ENCODE measurements around the gene MAP3K19. TPM values are rescaled to one million over a fixed set of nuclear protein-coding genes. Genes with fewer than 3 reads are reported as not detected.

The MAP3K19 gene
- total and polyA plus RNA-seq, 2 of the 8 experiments (the other 6 are each of a cell fraction or from before 2014, with no cell fraction given) = not detected

DNA sequence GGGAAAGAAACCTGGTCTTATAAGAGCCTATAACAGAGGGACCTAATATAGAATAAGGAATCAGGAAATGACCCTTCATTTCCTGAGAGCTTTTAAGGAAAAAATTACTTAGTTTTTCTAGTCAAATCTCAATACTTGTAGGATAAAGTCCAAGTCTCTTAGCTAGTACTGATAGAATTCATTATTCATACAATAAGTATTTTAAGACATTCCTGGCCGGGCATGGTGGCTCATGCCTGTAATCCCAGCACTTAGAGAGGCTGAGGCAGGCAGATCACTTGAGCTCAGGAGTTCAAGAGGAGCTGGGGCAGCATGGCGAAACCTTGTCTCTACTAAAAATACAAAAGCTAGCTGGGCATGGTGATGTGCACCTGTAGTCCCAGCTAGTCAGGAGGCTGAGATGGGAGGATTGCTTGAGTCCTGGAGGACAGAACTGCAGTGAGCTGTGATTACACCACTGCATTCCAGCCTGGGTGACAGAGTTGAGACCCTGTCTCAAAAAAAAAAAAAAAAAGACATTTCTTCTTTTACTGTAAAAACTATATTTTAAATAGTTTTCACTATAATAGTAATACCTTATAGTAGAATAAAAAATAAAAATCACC is 8.0 kb upstream of the MAP3K19 start (continued):
- TF ChIP-seq, protein P1, sequence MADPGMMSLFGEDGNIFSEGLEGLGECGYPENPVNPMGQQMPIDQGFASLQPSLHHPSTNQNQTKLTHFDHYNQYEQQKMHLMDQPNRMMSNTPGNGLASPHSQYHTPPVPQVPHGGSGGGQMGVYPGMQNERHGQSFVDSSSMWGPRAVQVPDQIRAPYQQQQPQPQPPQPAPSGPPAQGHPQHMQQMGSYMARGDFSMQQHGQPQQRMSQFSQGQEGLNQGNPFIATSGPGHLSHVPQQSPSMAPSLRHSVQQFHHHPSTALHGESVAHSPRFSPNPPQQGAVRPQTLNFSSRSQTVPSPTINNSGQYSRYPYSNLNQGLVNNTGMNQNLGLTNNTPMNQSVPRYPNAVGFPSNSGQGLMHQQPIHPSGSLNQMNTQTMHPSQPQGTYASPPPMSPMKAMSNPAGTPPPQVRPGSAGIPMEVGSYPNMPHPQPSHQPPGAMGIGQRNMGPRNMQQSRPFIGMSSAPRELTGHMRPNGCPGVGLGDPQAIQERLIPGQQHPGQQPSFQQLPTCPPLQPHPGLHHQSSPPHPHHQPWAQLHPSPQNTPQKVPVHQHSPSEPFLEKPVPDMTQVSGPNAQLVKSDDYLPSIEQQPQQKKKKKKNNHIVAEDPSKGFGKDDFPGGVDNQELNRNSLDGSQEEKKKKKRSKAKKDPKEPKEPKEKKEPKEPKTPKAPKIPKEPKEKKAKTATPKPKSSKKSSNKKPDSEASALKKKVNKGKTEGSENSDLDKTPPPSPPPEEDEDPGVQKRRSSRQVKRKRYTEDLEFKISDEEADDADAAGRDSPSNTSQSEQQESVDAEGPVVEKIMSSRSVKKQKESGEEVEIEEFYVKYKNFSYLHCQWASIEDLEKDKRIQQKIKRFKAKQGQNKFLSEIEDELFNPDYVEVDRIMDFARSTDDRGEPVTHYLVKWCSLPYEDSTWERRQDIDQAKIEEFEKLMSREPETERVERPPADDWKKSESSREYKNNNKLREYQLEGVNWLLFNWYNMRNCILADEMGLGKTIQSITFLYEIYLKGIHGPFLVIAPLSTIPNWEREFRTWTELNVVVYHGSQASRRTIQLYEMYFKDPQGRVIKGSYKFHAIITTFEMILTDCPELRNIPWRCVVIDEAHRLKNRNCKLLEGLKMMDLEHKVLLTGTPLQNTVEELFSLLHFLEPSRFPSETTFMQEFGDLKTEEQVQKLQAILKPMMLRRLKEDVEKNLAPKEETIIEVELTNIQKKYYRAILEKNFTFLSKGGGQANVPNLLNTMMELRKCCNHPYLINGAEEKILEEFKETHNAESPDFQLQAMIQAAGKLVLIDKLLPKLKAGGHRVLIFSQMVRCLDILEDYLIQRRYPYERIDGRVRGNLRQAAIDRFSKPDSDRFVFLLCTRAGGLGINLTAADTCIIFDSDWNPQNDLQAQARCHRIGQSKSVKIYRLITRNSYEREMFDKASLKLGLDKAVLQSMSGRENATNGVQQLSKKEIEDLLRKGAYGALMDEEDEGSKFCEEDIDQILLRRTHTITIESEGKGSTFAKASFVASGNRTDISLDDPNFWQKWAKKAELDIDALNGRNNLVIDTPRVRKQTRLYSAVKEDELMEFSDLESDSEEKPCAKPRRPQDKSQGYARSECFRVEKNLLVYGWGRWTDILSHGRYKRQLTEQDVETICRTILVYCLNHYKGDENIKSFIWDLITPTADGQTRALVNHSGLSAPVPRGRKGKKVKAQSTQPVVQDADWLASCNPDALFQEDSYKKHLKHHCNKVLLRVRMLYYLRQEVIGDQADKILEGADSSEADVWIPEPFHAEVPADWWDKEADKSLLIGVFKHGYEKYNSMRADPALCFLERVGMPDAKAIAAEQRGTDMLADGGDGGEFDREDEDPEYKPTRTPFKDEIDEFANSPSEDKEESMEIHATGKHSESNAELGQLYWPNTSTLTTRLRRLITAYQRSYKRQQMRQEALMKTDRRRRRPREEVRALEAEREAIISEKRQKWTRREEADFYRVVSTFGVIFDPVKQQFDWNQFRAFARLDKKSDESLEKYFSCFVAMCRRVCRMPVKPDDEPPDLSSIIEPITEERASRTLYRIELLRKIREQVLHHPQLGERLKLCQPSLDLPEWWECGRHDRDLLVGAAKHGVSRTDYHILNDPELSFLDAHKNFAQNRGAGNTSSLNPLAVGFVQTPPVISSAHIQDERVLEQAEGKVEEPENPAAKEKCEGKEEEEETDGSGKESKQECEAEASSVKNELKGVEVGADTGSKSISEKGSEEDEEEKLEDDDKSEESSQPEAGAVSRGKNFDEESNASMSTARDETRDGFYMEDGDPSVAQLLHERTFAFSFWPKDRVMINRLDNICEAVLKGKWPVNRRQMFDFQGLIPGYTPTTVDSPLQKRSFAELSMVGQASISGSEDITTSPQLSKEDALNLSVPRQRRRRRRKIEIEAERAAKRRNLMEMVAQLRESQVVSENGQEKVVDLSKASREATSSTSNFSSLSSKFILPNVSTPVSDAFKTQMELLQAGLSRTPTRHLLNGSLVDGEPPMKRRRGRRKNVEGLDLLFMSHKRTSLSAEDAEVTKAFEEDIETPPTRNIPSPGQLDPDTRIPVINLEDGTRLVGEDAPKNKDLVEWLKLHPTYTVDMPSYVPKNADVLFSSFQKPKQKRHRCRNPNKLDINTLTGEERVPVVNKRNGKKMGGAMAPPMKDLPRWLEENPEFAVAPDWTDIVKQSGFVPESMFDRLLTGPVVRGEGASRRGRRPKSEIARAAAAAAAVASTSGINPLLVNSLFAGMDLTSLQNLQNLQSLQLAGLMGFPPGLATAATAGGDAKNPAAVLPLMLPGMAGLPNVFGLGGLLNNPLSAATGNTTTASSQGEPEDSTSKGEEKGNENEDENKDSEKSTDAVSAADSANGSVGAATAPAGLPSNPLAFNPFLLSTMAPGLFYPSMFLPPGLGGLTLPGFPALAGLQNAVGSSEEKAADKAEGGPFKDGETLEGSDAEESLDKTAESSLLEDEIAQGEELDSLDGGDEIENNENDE (IDR thresholded peaks at IDR 0.05; ENCODE audit: insufficient replicate concordance, low read length) = no peak
- no peak for TF ChIP-seq TAF7 (optimal IDR thresholded peaks at IDR 0.05; ENCODE audit: borderline replicate concordance, low read depth, low read length)
- TF ChIP-seq KDM5A (IDR thresholded peaks at IDR 0.05; ENCODE audit: low read length) = no peak
- no peak for TF ChIP-seq SRF (IDR thresholded peaks at IDR 0.05; ENCODE audit: low read depth, low read length)
- TF ChIP-seq, protein P2, sequence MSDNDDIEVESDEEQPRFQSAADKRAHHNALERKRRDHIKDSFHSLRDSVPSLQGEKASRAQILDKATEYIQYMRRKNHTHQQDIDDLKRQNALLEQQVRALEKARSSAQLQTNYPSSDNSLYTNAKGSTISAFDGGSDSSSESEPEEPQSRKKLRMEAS (IDR thresholded peaks at IDR 0.05) = no peak
- TF ChIP-seq CBX5 (IDR thresholded peaks at IDR 0.05; ENCODE audit: low read depth, low read length) = no peak
- no peak for TF ChIP-seq CHD1 (IDR thresholded peaks at IDR 0.05; ENCODE audit: low read depth, low read length)
- TF ChIP-seq POU5F1 (IDR thresholded peaks at IDR 0.05; ENCODE audit: low read depth, low read length) = no peak
- TF ChIP-seq, protein P3, sequence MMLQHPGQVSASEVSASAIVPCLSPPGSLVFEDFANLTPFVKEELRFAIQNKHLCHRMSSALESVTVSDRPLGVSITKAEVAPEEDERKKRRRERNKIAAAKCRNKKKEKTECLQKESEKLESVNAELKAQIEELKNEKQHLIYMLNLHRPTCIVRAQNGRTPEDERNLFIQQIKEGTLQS (IDR thresholded peaks at IDR 0.05; ENCODE audit: insufficient read depth, low read depth, low read length) = no peak
- no peak for TF ChIP-seq YY1 (IDR thresholded peaks at IDR 0.05; ENCODE audit: low read depth, low read length)
- TF ChIP-seq JUN (IDR thresholded peaks at IDR 0.05; ENCODE audit: low read depth, low read length) = no peak

Measured in H1 (cell line).